Measurements from ENCODE around the gene HLCS.
A peak's percentile ranks its signal among the peaks of the same experiment; 100 is the strongest.

The HLCS gene

GRCh38 chr21:36915696-36916245 is 50.7 kb downstream of the HLCS start:
- DNase-seq (ENCODE audit: insufficient read length, low spot score): no peak
- no peak for TF ChIP-seq CTCF (IDR thresholded peaks at IDR 0.05; ENCODE audit: insufficient read depth, missing control alignments)
- FAIRE-seq: no peak

- DNase-seq (ENCODE audit: insufficient read length, low spot score) (no peak), FAIRE-seq (no peak)
- TF ChIP-seq CTCF (IDR thresholded peaks at IDR 0.05; ENCODE audit: insufficient read depth, missing control alignments): no peak
These were observed 51.3 kb downstream of the HLCS start for GRCh38 chr21:36915014-36915695.

- DNase-seq (ENCODE audit: insufficient read length, low spot score) (no peak), FAIRE-seq (no peak)
- no peak for TF ChIP-seq CTCF (IDR thresholded peaks at IDR 0.05; ENCODE audit: insufficient read depth, missing control alignments)
These were observed 52.0 kb downstream of the HLCS start for GRCh38 chr21:36914244-36915013.

- FAIRE-seq: no peak
- no peak for DNase-seq (ENCODE audit: insufficient read length, low spot score)
- no peak for TF ChIP-seq CTCF (IDR thresholded peaks at IDR 0.05; ENCODE audit: insufficient read depth, missing control alignments)
These were observed 53.0 kb downstream of the HLCS start for GRCh38 chr21:36913247-36914169.

- FAIRE-seq (no peak), DNase-seq (ENCODE audit: insufficient read length, low spot score) (no peak)
- TF ChIP-seq CTCF (IDR thresholded peaks at IDR 0.05; ENCODE audit: insufficient read depth, missing control alignments): no peak
These were observed 55.7 kb downstream of the HLCS start for GRCh38 chr21:36910581-36911307.

GRCh38 chr21:36909901-36910561 is 56.4 kb downstream of the HLCS start:
- FAIRE-seq: peak; percentile 71
- TF ChIP-seq CTCF (IDR thresholded peaks at IDR 0.05; ENCODE audit: insufficient read depth, missing control alignments): no peak
- DNase-seq (ENCODE audit: insufficient read length, low spot score): no peak
